Left ventricle myocardium inferior (tissue), 1 donor: ENCODE results near the gene ACBD6. TPM values are rescaled to one million over a fixed set of nuclear protein-coding genes. Genes with fewer than 3 reads are reported as not detected.

Source experiments
- DNase-seq: peaks from one replicate; pipeline ENCODE4 v3.0.0-alpha.2; 2020
- H3K27ac ChIP-seq: fragments of 200-600 bp; replicated peaks from 2 replicates; pipeline ENCODE4 v1.8.0; 2021
- H3K27me3 ChIP-seq: fragments of 200-600 bp; 2 replicates; pipeline ENCODE4 v1.8.0; 2021; ENCODE audit warnings: low read depth
- H3K36me3 ChIP-seq: fragments of 200-600 bp; 2 replicates; pipeline ENCODE4 v1.8.0; 2021
- H3K4me1 ChIP-seq: fragments of 200-600 bp; 2 replicates; pipeline ENCODE4 v1.8.0; 2021
- H3K4me3 ChIP-seq: fragments of 200-600 bp; 2 replicates; pipeline ENCODE4 v1.8.0; 2021; ENCODE audit warnings: mild to moderate bottlenecking, moderate library complexity
- H3K9me3 ChIP-seq: fragments of 200-600 bp; replicated peaks from 2 replicates; pipeline ENCODE4 v1.8.0; 2021
- intact Hi-C: fragments of 100-400 bp; cut with micrococcal nuclease; formaldehyde crosslinking; loops from one replicate; pipeline ENCODE4 v1.11.0; 2022
- total RNA-seq: library from RNA; stranded (reverse); fragmentation: NEBNext Ultra II Directional; extraction: Animal tissue kit (Norgen Biotek cat#: 25700); gene quantifications from one replicate; pipeline ENCODE4 v1.2.1, GENCODE V29; 2021
- TF ChIP-seq, protein P1 (sequence below): fragments of 200-600 bp; IDR thresholded peaks from 2 replicates; pipeline ENCODE4 v1.8.0; 2021; ENCODE audit warnings: antibody characterized with exemption, mild to moderate bottlenecking, borderline replicate concordance
- donor health status: DM: no; HTN: yes; CAD: no; lungs with severe emphysema.

The ACBD6 gene
- total RNA-seq, 1 donor from 2014 or later = 18.2 TPM

DNA sequence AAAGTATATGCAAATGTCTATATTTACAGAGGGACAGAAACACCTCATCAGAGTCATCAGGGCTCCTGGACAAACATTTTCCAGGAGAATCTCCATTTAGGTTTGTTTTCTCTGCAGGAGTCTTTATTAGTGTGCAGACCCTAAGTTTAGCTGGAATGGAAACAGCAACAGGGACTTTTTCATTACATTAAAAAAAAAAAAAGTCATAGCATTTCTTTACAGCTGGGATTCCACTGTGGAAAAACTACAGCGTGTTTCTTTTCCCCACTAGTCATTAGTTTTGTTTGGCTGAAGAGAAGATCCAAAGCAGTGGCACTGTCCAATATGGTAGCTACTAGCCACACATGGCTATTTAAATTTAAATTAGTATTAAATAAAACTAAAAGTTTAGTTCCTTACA is 222.7 kb downstream of the ACBD6 start:
- Histone ChIP-seq H3K9me3 (no peaks in the 10 kb centered on the region), H3K27me3 (no peaks in the 10 kb centered on the region), H3K4me3 (no peak overlapping the region), H3K27ac (no peak overlapping the region), H3K4me1 (peaks cover 3% of the 10 kb centered on the region), H3K36me3 (peaks cover 27% of the 10 kb centered on the region)
- TF ChIP-seq, protein P1, sequence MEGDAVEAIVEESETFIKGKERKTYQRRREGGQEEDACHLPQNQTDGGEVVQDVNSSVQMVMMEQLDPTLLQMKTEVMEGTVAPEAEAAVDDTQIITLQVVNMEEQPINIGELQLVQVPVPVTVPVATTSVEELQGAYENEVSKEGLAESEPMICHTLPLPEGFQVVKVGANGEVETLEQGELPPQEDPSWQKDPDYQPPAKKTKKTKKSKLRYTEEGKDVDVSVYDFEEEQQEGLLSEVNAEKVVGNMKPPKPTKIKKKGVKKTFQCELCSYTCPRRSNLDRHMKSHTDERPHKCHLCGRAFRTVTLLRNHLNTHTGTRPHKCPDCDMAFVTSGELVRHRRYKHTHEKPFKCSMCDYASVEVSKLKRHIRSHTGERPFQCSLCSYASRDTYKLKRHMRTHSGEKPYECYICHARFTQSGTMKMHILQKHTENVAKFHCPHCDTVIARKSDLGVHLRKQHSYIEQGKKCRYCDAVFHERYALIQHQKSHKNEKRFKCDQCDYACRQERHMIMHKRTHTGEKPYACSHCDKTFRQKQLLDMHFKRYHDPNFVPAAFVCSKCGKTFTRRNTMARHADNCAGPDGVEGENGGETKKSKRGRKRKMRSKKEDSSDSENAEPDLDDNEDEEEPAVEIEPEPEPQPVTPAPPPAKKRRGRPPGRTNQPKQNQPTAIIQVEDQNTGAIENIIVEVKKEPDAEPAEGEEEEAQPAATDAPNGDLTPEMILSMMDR = no peak
- intact Hi-C loops = no loop called here
- DNase-seq = no peak

DNA sequence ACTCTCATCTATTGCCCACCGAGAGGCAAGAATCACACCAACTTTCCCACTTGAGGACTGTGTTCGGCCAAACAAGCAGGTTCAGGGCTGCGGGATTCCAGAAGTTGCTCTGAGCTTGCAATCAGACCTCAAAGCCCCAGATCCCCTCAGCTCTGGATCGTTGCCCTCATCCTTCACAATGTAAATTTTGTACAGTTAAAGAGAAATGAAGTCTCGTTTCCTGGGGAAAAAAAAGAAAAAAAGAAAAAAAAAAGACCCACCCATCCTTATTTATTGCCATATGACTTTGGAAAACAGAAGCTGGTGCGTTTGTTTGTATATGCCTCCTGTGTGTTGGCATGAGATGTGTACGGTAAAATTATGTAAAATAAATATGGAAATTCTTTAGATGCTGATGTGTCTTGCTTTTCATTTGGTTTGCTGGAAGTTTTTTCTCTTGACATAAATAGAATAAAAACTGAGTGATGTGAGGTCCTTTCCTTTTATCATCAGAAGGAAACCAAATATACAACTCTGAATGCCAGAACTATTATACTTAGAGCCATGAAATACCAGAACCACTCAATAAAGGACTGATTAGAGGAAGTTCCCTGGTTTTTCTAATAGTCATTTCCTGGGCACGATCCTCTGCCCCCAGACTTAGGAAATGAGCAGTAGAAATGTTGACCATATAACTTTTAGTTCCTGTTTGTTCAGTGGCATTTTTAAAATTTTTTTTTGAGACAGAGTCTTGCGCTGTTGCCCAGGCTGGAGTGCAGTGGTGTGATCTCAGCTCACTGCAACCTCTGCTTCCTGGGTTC is 223.6 kb downstream of the ACBD6 start:
- no peaks in the 10 kb centered on the region for H3K27me3 ChIP-seq
- no peak overlapping the region for H3K4me3 ChIP-seq
- TF ChIP-seq, protein P1 = no peak
- H3K27ac ChIP-seq = peak overlapping the region; percentile 13
- no peaks in the 10 kb centered on the region for H3K9me3 ChIP-seq
- H3K36me3 ChIP-seq = peaks cover 25% of the 10 kb centered on the region
- intact Hi-C loops = no loop called here
- no peak for DNase-seq
- peaks cover 3% of the 10 kb centered on the region for H3K4me1 ChIP-seq

DNA sequence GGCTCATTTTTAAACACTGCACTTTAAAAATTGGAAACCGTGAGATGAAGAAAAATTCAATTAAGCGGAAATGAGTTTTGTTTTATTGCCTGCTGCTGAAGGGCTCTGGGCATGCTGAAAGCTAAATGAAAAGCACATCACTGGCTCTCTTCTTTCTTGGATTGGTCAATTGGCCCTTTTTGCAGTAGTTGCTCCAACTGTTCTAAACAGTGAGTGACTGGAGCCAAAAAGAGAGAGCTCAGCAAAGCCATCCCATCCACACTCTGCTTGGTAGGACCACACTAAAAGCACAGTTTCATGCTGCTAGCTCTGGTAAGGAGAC is 224.2 kb downstream of the ACBD6 start:
- Histone ChIP-seq H3K27me3 (no peaks in the 10 kb centered on the region), H3K27ac (no peak overlapping the region), H3K9me3 (no peaks in the 10 kb centered on the region), H3K4me3 (no peak overlapping the region), H3K4me1 (peaks cover 3% of the 10 kb centered on the region), H3K36me3 (peaks cover 25% of the 10 kb centered on the region)
- TF ChIP-seq, protein P1 = no peak
- DNase-seq = no peak
- intact Hi-C loops = no loop called here

DNA sequence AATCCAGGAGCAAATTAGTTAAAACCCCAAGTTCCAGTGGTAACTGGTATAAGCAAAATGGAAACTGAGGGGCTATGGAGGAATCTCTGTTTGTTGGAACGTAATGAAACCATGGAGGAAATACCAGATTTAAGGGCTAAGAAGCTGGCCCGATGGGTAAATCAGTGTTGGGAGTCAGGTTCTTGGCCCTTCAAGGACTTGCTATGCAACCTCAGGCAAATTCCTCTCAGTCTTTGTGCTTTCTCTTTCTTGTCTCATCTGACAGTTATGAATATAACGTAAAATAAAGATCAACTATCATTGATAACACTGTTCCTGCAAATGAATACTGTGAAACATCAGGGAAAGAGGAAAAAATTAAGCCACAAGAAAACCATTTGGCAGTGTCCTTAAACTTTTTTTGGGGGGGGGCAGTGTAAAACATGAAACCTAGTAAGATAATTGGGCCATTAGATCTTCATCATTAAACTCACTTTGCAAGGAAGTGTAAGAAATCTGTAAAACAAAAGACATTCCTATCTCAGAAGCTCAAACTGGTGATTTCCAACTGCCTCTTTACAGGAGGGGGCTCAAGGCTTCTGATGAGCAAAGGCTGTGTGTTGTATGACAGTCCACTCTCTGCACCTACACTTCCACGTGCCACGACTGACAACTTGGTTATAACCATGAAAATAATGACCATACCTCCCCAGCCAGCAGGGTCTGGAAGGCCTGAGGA is 224.7 kb downstream of the ACBD6 start:
- no peak for DNase-seq
- H3K27me3 ChIP-seq = no peaks in the 10 kb centered on the region
- peaks cover 25% of the 10 kb centered on the region for H3K36me3 ChIP-seq
- H3K9me3 ChIP-seq = no peaks in the 10 kb centered on the region
- no peak overlapping the region for H3K4me3 ChIP-seq
- H3K27ac ChIP-seq = no peak overlapping the region
- H3K4me1 ChIP-seq = peaks cover 3% of the 10 kb centered on the region
- intact Hi-C loops = no loop called here
- TF ChIP-seq, protein P1 = no peak

DNA sequence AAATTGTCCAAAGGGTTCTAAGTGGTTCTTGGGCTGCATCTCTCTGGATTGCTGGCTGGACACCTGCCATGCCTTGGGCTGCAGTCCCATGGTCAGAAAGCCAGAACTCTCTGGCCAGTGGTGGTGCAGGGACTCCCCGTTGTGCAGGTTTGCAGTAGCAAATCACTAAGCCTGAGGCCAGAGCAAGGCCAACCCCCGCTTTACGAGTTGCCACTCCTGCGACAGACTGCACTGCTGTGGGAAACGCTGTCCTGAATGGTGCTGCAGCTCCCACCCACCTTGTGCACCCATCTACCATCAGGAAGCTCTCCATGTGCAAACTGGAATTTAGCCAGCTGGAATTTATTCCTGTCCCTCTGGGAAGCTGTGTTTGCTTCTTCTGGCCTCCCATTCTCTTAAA is 226.7 kb downstream of the ACBD6 start:
- peaks cover 3% of the 10 kb centered on the region for H3K4me1 ChIP-seq
- no peaks in the 10 kb centered on the region for H3K9me3 ChIP-seq
- peaks cover 25% of the 10 kb centered on the region for H3K36me3 ChIP-seq
- intact Hi-C loops = no loop called here
- TF ChIP-seq, protein P1 = no peak
- no peaks in the 10 kb centered on the region for H3K27me3 ChIP-seq
- H3K4me3 ChIP-seq = no peak overlapping the region
- no peak for DNase-seq
- no peak overlapping the region for H3K27ac ChIP-seq
